ENCODE data around the gene CHRNB4. TPM values are rescaled to one million over a fixed set of nuclear protein-coding genes. Genes with fewer than 3 reads are reported as not detected.

The CHRNB4 gene
- total and polyA plus RNA-seq, 10 of the 15 experiments (the other 5 are each of a cell fraction or from before 2014, with no cell fraction given) = 0.10 TPM; not detected in 9

DNA sequence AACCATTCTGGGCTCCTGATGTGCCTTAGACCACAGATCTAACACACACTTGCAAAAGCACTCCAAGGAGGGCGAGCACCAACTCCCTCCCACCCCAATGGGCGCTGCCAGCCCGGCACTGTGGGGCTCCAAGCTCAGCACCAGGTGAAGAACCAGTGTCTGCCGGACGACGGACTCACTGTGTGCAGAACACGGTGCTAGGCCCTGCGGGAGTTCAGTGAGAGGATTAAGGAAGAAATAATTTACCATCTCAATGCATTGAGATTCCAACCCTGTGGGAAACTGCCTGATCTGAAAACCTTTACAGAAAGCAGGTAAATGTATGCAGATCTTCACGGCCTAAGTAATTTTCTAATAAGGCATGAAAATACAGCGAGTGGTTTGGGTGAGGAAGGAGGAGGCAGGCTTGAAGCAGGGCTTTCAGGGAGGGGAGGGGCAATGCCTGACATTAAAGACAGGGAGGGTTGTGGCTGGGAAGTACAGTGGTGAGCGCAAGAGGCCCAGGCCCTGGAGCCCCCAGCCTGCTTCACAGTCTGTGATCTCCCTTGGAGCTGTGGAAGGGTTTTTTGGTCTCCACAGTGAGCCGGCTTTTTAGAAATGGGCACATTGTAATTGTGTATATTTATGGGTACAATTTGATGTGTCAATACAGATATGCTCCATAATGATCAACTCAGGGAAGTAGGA is 35.6 kb upstream of the CHRNB4 start:
- intact Hi-C loops (cut with micrococcal nuclease; ENCODE audit: unreplicated experiment) = no loop called here
- FAIRE-seq (no peak), DNase-seq (ENCODE audit: low read depth, low spot score) (no peak), ATAC-seq (no peak)
- H3K4me2 ChIP-seq (ENCODE audit: control insufficient read depth, insufficient read depth) = no peak overlapping the region
- TF ChIP-seq ZBED1 (IDR thresholded peaks at IDR 0.05; ENCODE audit: borderline replicate concordance) (no peak), MYC (IDR thresholded peaks at IDR 0.05; ENCODE audit: insufficient read depth, insufficient read length, insufficient replicate concordance, low read length, severe bottlenecking) (no peak), ATF2 (IDR thresholded peaks at IDR 0.05; ENCODE audit: low read length) (no peak), HDAC6 (IDR thresholded peaks at IDR 0.05; ENCODE audit: unreplicated experiment) (no peak), IKZF2 (IDR thresholded peaks at IDR 0.05) (no peak), KDM1A (IDR thresholded peaks at IDR 0.05; ENCODE audit: borderline replicate concordance) (no peak), JUNB (IDR thresholded peaks at IDR 0.05) (no peak), EZH2 (IDR thresholded peaks at IDR 0.05; ENCODE audit: borderline replicate concordance, control insufficient read depth, low read depth, low read length) (no peak), SP1 (IDR thresholded peaks at IDR 0.05; ENCODE audit: low read depth, low read length) (no peak), IKZF1 (conservative IDR thresholded peaks at IDR 0.05) (no peak), DPF2 (IDR thresholded peaks at IDR 0.05) (no peak), MTA2 (IDR thresholded peaks at IDR 0.05; ENCODE audit: low read depth) (no peak), SIN3A (IDR thresholded peaks at IDR 0.05; ENCODE audit: low read depth, low read length) (no peak), RAD21 (IDR thresholded peaks at IDR 0.05; ENCODE audit: insufficient read depth, low read depth, low read length) (no peak), ZBTB40 (IDR thresholded peaks at IDR 0.05; ENCODE audit: borderline replicate concordance) (no peak), NFYA (IDR thresholded peaks at IDR 0.05; ENCODE audit: borderline replicate concordance, low read depth, low read length) (no peak)
- peaks cover 15% of the 10 kb centered on the region for H3K4me1 ChIP-seq (ENCODE audit: control insufficient read depth, insufficient read depth, low read length)
- ChIA-PET SMC1A (ENCODE audit: uncharacterized antibody, unreplicated experiment) (no interaction called here), POLR2A (no interaction called here), CTCF (no interaction called here), RAD21 (ENCODE audit: unreplicated experiment) (no interaction called here)
- H3K79me2 ChIP-seq (ENCODE audit: control insufficient read depth, insufficient read depth, low read length) = no peaks in the 10 kb centered on the region
- H3K36me3 ChIP-seq (ENCODE audit: control insufficient read depth in 2 of 2, insufficient read depth in 2 of 2, low read length in 1 of 2) = no peaks in the 10 kb centered on the region
- no TSS peak for BruUV-seq (replicated peaks)
- WGBS (ENCODE audit: insufficient coverage, insufficient replicate concordance, low lambda C conversion rate, missing lambda C conversion rate) = 50% methylated on average over 12 of the region's 12 CpGs
- H3K27ac ChIP-seq (ENCODE audit: control insufficient read depth, insufficient read depth) = no peak overlapping the region
- H3K9ac ChIP-seq (ENCODE audit: control insufficient read depth, insufficient read depth, low read length) = no peak overlapping the region
- H2AFZ ChIP-seq (ENCODE audit: control insufficient read depth, low read depth, low read length) = no peak overlapping the region
- in situ Hi-C loops (cut with MboI) = no loop called here
- no peaks in the 10 kb centered on the region for H4K20me1 ChIP-seq (ENCODE audit: control insufficient read depth, insufficient read depth)
- no peaks in the 10 kb centered on the region; the same call in 2 of the 3 replicates for H3K9me3 ChIP-seq (replicated peaks; ENCODE audit: control insufficient read depth, insufficient read depth, low read length)
- no peaks in the 10 kb centered on the region for H3K27me3 ChIP-seq (replicated peaks in 1 of 2; ENCODE audit: control insufficient read depth in 2 of 2, insufficient read depth in 2 of 2, low read length in 1 of 2)
- H3K4me3 ChIP-seq = no peak overlapping the region
